ENCODE results near the gene ZBTB12. TPM values are rescaled to one million over a fixed set of nuclear protein-coding genes. Genes with fewer than 3 reads are reported as not detected.
"Not testable (repeated sequence)": the region's sequence is repeated elsewhere in the genome, so short reads cannot be mapped to it uniquely, and the experiment has no call there.

Gene ZBTB12
- total and polyA plus RNA-seq, 2 of the 4 experiments (the other 2 are of a cell fraction) = 2.0 to 8.5 TPM

DNA sequence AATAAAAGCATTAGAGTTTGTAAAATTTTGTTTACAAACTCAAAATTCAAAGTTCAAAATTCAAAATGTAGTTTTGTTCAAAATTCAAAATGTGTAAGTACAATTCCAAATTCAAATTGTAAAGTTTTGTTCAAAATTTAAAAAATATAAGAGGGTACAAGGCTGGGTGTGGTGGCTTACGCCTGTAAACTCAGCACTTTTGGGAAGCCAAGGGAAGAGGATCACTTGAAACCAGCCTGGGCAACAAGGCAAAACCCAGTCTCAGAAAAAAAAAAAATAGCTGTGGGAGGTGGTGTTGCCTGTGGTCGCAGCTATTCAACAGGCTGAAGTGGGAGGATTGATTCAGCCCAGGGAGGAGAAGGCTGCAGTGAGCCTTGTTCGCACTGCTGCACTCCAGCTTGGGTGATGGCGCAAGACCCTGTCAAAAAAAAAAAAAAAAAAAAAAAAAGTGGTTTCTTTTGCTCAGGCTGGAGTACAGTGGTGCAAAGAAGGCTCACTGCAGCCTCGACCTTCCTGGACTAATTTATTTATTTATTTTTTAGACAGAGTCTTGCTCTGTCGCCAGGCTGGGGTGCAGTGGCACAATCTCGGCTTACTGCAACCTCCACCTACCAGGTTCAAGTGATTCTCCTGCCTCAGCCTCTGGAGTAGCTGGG lies 5.4 kb upstream of the ZBTB12 start:
- DNase-seq (peak; percentile 85), ATAC-seq (ENCODE audit: low read depth) (peak; percentile 46)
- Histone ChIP-seq H3K27ac (ENCODE audit: insufficient read depth, low read length) (peak overlapping the region; percentile 55; the same call in 1 of the 2 replicates), H2AK9ac (replicated peaks; ENCODE audit: low read depth, low read length, poor library complexity) (no peak overlapping the region), H3K56ac (ENCODE audit: extremely low read depth, insufficient read depth, low read length) (no peak overlapping the region), H4K91ac (ENCODE audit: insufficient read depth, low read depth, low read length) (no peak overlapping the region), H3K4me2 (ENCODE audit: low read depth, low read length) (no peak overlapping the region), H3K79me1 (ENCODE audit: low read depth in 1 of 2, low read length in 2 of 2) (no peaks in the 10 kb centered on the region), H2BK15ac (ENCODE audit: low read depth, low read length) (no peak overlapping the region), H4K20me1 (ENCODE audit: insufficient read depth, low read length) (no peaks in the 10 kb centered on the region), H4K5ac (ENCODE audit: low read depth, low read length) (no peak overlapping the region), H3K9ac (ENCODE audit: low read depth, low read length) (no peak overlapping the region), H3K4me1 (ENCODE audit: control insufficient read depth, insufficient read depth, low read length) (peaks cover 10% of the 10 kb centered on the region), H3K9me1 (ENCODE audit: insufficient read depth, low read length) (peaks cover 14% of the 10 kb centered on the region; the same call in 1 of the 2 replicates), H3K23ac (ENCODE audit: low read depth, low read length) (no peak overlapping the region), H3K9me3 (ENCODE audit: control insufficient read depth, insufficient read depth, low read length) (no peaks in the 10 kb centered on the region), H3K27me3 (ENCODE audit: control insufficient read depth, insufficient read depth, low read length) (no peaks in the 10 kb centered on the region), H3K18ac (ENCODE audit: low read depth, low read length) (no peak overlapping the region), H3K4me3 (ENCODE audit: insufficient read depth, low read depth, low read length) (no peak overlapping the region), H4K8ac (ENCODE audit: low read depth in 2 of 2, low read length in 2 of 2) (peak overlapping the region in 1 of 2 experiments; percentile 30; a peak in 1 of 4 replicates), H2BK5ac (ENCODE audit: low read depth, low read length, poor library complexity, severe bottlenecking) (no peak overlapping the region), H3K14ac (replicated peaks; ENCODE audit: low read depth, low read length) (0 out of 2 replicates have a peak overlapping the region, but pooled peaks have one; percentile 25), H3K36me3 (ENCODE audit: control insufficient read depth, insufficient read depth, low read length) (no peaks in the 10 kb centered on the region), H3K4ac (ENCODE audit: low read depth, low read length) (peak overlapping the region; percentile 52; the same call in 1 of the 2 replicates), H2AK5ac (ENCODE audit: low read depth, low read length) (0 out of 2 replicates have a peak overlapping the region, but pooled peaks have one; percentile 15), H2AFZ (replicated peaks; ENCODE audit: low read length, poor library complexity) (peak overlapping the region; percentile 26), H2BK120ac (ENCODE audit: low read depth, low read length) (no peak overlapping the region), H2BK20ac (ENCODE audit: low read depth, low read length) (no peak overlapping the region)
- ChIA-PET POLR2A (ENCODE audit: unreplicated experiment) (no interaction called here), CTCF (interaction anchor here (0.6 to 1.2 kb wide), 2 partner anchors 45 to 686 kb away, joined by 3 read pairs; no protein-coding TSS in a partner anchor)
- in situ Hi-C loops (cut with MboI; ENCODE audit: low sequenced_read_pairs) = no loop called here
- 7% methylated on average over 2 of the region's 7 CpGs; no CpG with 5 or more reads in 1 of the 2 experiments for WGBS, 2 experiments (ENCODE audit: extremely low coverage in 2 of 2, insufficient read length in 1 of 2)
- peak; percentile 93 for TF ChIP-seq CEBPB (IDR thresholded peaks at IDR 0.05; ENCODE audit: low read depth, low read length)
- TF ChIP-seq, protein P1, sequence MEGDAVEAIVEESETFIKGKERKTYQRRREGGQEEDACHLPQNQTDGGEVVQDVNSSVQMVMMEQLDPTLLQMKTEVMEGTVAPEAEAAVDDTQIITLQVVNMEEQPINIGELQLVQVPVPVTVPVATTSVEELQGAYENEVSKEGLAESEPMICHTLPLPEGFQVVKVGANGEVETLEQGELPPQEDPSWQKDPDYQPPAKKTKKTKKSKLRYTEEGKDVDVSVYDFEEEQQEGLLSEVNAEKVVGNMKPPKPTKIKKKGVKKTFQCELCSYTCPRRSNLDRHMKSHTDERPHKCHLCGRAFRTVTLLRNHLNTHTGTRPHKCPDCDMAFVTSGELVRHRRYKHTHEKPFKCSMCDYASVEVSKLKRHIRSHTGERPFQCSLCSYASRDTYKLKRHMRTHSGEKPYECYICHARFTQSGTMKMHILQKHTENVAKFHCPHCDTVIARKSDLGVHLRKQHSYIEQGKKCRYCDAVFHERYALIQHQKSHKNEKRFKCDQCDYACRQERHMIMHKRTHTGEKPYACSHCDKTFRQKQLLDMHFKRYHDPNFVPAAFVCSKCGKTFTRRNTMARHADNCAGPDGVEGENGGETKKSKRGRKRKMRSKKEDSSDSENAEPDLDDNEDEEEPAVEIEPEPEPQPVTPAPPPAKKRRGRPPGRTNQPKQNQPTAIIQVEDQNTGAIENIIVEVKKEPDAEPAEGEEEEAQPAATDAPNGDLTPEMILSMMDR (conservative IDR thresholded peaks at IDR 0.05; ENCODE audit: low read depth, low read length) = no peak
- intact Hi-C loops (cut with micrococcal nuclease) = no loop called here
- dilution Hi-C loops (cut with HindIII; ENCODE audit: low sequenced_read_pairs, unreplicated experiment) = no loop called here
- BruUV-seq (replicated peaks) = no TSS peak

DNA sequence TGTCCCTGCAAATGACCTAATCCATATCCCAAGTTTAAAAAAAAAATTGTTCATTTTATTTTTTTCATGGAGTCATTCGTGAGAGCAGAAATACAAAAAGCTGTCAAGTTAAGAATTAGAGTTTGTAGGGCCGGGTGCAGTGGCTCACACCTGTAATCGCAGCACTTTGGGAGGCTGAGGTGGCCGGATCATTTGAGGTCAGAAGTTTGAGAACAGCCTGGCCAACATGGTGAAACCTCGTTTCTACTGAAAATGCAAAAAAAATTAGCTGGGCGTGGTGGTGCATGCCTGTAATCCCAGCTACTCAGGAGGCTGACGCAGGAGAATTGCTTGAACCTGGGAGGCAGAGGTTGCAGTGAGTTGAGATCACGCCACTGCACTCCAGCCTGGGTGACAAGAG lies 4.8 kb upstream of the ZBTB12 start:
- Histone ChIP-seq H2AK9ac (replicated peaks; ENCODE audit: low read depth, low read length, poor library complexity) (peak overlapping the region; percentile 61), H4K91ac (ENCODE audit: insufficient read depth, low read depth, low read length) (0 out of 2 replicates have a peak overlapping the region, but pooled peaks have one; percentile 32)
- H3K79me1 ChIP-seq (ENCODE audit: low read depth in 1 of 2, low read length in 2 of 2); intact Hi-C loops (cut with micrococcal nuclease); BruUV-seq (replicated peaks); DNase-seq; H4K5ac ChIP-seq (ENCODE audit: low read depth, low read length); H3K14ac ChIP-seq (replicated peaks; ENCODE audit: low read depth, low read length); H3K23ac ChIP-seq (ENCODE audit: low read depth, low read length); H3K56ac ChIP-seq (ENCODE audit: extremely low read depth, insufficient read depth, low read length); H3K9me3 ChIP-seq (ENCODE audit: control insufficient read depth, insufficient read depth, low read length); ATAC-seq (ENCODE audit: low read depth); H2BK5ac ChIP-seq (ENCODE audit: low read depth, low read length, poor library complexity, severe bottlenecking); in situ Hi-C loops (cut with MboI; ENCODE audit: low sequenced_read_pairs); H3K27ac ChIP-seq (ENCODE audit: insufficient read depth, low read length); H2BK120ac ChIP-seq (ENCODE audit: low read depth, low read length); H4K8ac ChIP-seq (ENCODE audit: low read depth in 2 of 2, low read length in 2 of 2); H3K9me1 ChIP-seq (ENCODE audit: insufficient read depth, low read length); H3K27me3 ChIP-seq (ENCODE audit: control insufficient read depth, insufficient read depth, low read length); H3K4ac ChIP-seq (ENCODE audit: low read depth, low read length); H2BK15ac ChIP-seq (ENCODE audit: low read depth, low read length); H3K9ac ChIP-seq (ENCODE audit: low read depth, low read length); H3K18ac ChIP-seq (ENCODE audit: low read depth, low read length); H2AFZ ChIP-seq (replicated peaks; ENCODE audit: low read length, poor library complexity); H2BK20ac ChIP-seq (ENCODE audit: low read depth, low read length); H2AK5ac ChIP-seq (ENCODE audit: low read depth, low read length); H3K36me3 ChIP-seq (ENCODE audit: control insufficient read depth, insufficient read depth, low read length); H3K4me2 ChIP-seq (ENCODE audit: low read depth, low read length); H3K4me1 ChIP-seq (ENCODE audit: control insufficient read depth, insufficient read depth, low read length); POLR2A ChIA-PET (ENCODE audit: unreplicated experiment); H4K20me1 ChIP-seq (ENCODE audit: insufficient read depth, low read length); dilution Hi-C loops (cut with HindIII; ENCODE audit: low sequenced_read_pairs, unreplicated experiment); H3K4me3 ChIP-seq (ENCODE audit: insufficient read depth, low read depth, low read length): not testable (repeated sequence)
- WGBS, 2 experiments (ENCODE audit: extremely low coverage in 2 of 2, insufficient read length in 1 of 2) = 76% methylated on average over 6 of the region's 8 CpGs; no CpG with 5 or more reads in 1 of the 2 experiments
- CTCF ChIA-PET = interaction anchor here (1.2 to 2.1 kb wide), 2 partner anchors 46 kb away, joined by 3 to 10 read pairs; no protein-coding TSS in a partner anchor

Measured in IMR-90 (cell line).